ENCODE measurements around the gene HAT1.

- TF ChIP-seq, protein P1, sequence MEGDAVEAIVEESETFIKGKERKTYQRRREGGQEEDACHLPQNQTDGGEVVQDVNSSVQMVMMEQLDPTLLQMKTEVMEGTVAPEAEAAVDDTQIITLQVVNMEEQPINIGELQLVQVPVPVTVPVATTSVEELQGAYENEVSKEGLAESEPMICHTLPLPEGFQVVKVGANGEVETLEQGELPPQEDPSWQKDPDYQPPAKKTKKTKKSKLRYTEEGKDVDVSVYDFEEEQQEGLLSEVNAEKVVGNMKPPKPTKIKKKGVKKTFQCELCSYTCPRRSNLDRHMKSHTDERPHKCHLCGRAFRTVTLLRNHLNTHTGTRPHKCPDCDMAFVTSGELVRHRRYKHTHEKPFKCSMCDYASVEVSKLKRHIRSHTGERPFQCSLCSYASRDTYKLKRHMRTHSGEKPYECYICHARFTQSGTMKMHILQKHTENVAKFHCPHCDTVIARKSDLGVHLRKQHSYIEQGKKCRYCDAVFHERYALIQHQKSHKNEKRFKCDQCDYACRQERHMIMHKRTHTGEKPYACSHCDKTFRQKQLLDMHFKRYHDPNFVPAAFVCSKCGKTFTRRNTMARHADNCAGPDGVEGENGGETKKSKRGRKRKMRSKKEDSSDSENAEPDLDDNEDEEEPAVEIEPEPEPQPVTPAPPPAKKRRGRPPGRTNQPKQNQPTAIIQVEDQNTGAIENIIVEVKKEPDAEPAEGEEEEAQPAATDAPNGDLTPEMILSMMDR (IDR thresholded peaks at IDR 0.05): no peak
- no peak for TF ChIP-seq POLR2A (IDR thresholded peaks at IDR 0.05)
Observed at GRCh38 chr2:172011812-172012575, 89.7 kb downstream of the HAT1 start.
